A673 (cell line): ENCODE data around the gene NRXN3.

ENCODE experiments used
- EZH2 ChIP-seq: fragments of 200-600 bp; sonication (generic); IDR thresholded peaks from 2 replicates; pipeline ENCODE4 v1.6.1; 2017; ENCODE audit warnings: borderline replicate concordance, low read depth, mild to moderate bottlenecking, mixed read lengths, antibody characterized with exemption, low read length; ENCODE audit not compliant: poor library complexity, severe bottlenecking
- TF ChIP-seq, protein P1 (sequence below): fragments of 300-800, 200-600 bp; sonication (generic); conservative IDR thresholded peaks from 2 replicates; pipeline ENCODE4 v1.5.1; 2017; ENCODE audit warnings: low read depth, mild to moderate bottlenecking, antibody characterized with exemption, low read length, moderate library complexity, mixed read lengths

DNA sequence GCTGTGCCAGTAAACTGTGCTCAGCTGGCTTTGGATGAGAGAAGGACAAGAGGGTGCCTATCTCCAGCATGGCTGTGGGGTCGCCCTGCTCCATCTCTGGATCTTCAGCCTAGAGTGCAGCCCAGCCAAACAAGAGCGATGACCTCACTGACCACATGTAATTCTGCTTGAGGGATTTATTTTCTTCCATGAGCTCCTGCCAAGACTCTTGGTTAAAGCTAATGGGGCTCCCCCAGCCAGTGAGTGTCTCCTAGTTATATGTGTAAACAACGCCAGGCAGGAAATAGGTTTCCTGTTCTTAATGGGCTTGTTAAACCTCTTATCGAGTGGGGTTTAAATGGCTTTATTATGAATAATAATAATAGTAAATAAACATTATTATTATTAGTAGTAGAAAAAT, 397.2 kb downstream of the NRXN3 start:
- TF ChIP-seq, protein P1, sequence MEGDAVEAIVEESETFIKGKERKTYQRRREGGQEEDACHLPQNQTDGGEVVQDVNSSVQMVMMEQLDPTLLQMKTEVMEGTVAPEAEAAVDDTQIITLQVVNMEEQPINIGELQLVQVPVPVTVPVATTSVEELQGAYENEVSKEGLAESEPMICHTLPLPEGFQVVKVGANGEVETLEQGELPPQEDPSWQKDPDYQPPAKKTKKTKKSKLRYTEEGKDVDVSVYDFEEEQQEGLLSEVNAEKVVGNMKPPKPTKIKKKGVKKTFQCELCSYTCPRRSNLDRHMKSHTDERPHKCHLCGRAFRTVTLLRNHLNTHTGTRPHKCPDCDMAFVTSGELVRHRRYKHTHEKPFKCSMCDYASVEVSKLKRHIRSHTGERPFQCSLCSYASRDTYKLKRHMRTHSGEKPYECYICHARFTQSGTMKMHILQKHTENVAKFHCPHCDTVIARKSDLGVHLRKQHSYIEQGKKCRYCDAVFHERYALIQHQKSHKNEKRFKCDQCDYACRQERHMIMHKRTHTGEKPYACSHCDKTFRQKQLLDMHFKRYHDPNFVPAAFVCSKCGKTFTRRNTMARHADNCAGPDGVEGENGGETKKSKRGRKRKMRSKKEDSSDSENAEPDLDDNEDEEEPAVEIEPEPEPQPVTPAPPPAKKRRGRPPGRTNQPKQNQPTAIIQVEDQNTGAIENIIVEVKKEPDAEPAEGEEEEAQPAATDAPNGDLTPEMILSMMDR, result no peak
- no peak for TF ChIP-seq EZH2
